Uterus (tissue), 4 donors: Measurements from ENCODE around the gene HCN2. TPM values are rescaled to one million over a fixed set of nuclear protein-coding genes. Genes with fewer than 3 reads are reported as not detected.

Source experiments
- DNase-seq, 2 donors: peaks; one replicate each; pipeline ENCODE4 v3.0.0-alpha.2; 2019 to 2020
- H3K27ac ChIP-seq, 2 donors: fragments of 200-600 bp; sonication (generic); 1 replicate in 1 of 2; 2 replicates in 1 of 2; pipeline ENCODE4 v1.5.1; 2016 to 2018
- H3K27me3 ChIP-seq, 2 donors: fragments of 200-600 bp; sonication (generic); one replicate each; pipeline ENCODE4 v1.5.1; 2018 to 2019; ENCODE audit warnings: control low read depth in 1 of 2
- H3K36me3 ChIP-seq, 2 donors: fragments of 200-600 bp; sonication (generic); one replicate each; pipeline ENCODE4 v1.5.1; 2019; ENCODE audit warnings: control low read depth in 1 of 2
- H3K4me1 ChIP-seq, 2 donors: fragments of 200-600 bp; sonication (generic); one replicate each; pipeline ENCODE4 v1.5.1; 2018 to 2019; ENCODE audit warnings: control low read depth in 1 of 2
- H3K4me3 ChIP-seq, 2 donors: fragments of 200-600 bp; sonication (generic); 1 replicate in 1 of 2; 2 replicates in 1 of 2; pipeline ENCODE4 v1.5.1; 2018 to 2019; ENCODE audit warnings: mild to moderate bottlenecking in 1 of 2
- H3K9me3 ChIP-seq, 2 donors: fragments of 200-600 bp; sonication (generic); one replicate each; pipeline ENCODE4 v1.5.1; 2019; ENCODE audit warnings: control low read depth in 1 of 2
- CTCF ChIP-seq, 4 experiments: fragments of 200-600 bp in 2 of 4; fragments of 450-650 bp in 2 of 4; sonication (generic) in 2 of 4; IDR thresholded peaks; one replicate each; pipeline ENCODE4 v1.5.1; 2016 to 2019; ENCODE audit warnings: antibody characterized with exemption in 4 of 4, mild to moderate bottlenecking in 2 of 4, moderate library complexity in 1 of 4
- POLR2A ChIP-seq, 2 donors: fragments of 450-650 bp; IDR thresholded peaks; one replicate each; pipeline ENCODE4 v1.6.1; 2016; ENCODE audit warnings: antibody characterized with exemption in 2 of 2, mild to moderate bottlenecking in 1 of 2, moderate library complexity in 1 of 2
- intact Hi-C: fragments of 100-400 bp; cut with DNase I; formaldehyde crosslinking; loops from one replicate; pipeline ENCODE4 v1.15.1; 2023; ENCODE audit warnings: low total_unique reads
- total RNA-seq, 4 donors: library from RNA; depleted of rRNA in 3 of 4; stranded (reverse); fragments of >200 nt in 3 of 4; gene quantifications; one replicate each; pipeline versions ENCODE4 v1.1.0 to v1.2.4, GENCODE V29; 2014 to 2023
- donor health status: DM: yes; HTN: yes; CAD: no.

HCN2 gene
- total RNA-seq, 4 donors from 2014 or later, result 0.83 TPM; not detected in 3

GRCh38 chr19:595326-596262, 5.9 kb downstream of the HCN2 start:
- no peaks in the 10 kb centered on the region for H3K9me3 ChIP-seq
- TF ChIP-seq CTCF (IDR thresholded peaks at IDR 0.05) (no peak), POLR2A (IDR thresholded peaks at IDR 0.05) (no peak)
- H3K4me3 ChIP-seq, result no peak overlapping the region
- H3K36me3 ChIP-seq, result no peaks in the 10 kb centered on the region
- peaks cover 6 to 15% of the 10 kb centered on the region in 2 donors for H3K27me3 ChIP-seq
- H3K4me1 ChIP-seq, result peaks cover 0 to 5% of the 10 kb centered on the region in 2 donors
- H3K27ac ChIP-seq, result no peak overlapping the region
- intact Hi-C loops, result no loop called here
- no peak for DNase-seq

GRCh38 chr19:596263-596655, 6.6 kb downstream of the HCN2 start:
- peaks cover 3 to 8% of the 10 kb centered on the region in 2 donors for H3K27me3 ChIP-seq
- H3K9me3 ChIP-seq, result no peaks in the 10 kb centered on the region
- DNase-seq, result no peak
- no peaks in the 10 kb centered on the region for H3K4me1 ChIP-seq
- TF ChIP-seq POLR2A (IDR thresholded peaks at IDR 0.05) (no peak), CTCF (IDR thresholded peaks at IDR 0.05) (no peak)
- no peak overlapping the region for H3K27ac ChIP-seq
- intact Hi-C loops, result no loop called here
- no peaks in the 10 kb centered on the region for H3K36me3 ChIP-seq
- no peak overlapping the region for H3K4me3 ChIP-seq

- TF ChIP-seq POLR2A (IDR thresholded peaks at IDR 0.05), result no peak
- TF ChIP-seq CTCF (IDR thresholded peaks at IDR 0.05), result no peak
- Histone ChIP-seq H3K9me3 (no peaks in the 10 kb centered on the region), H3K27me3 (no peaks in the 10 kb centered on the region), H3K27ac (no peak overlapping the region), H3K36me3 (no peaks in the 10 kb centered on the region), H3K4me1 (no peaks in the 10 kb centered on the region), H3K4me3 (no peak overlapping the region)
- intact Hi-C loops, result no loop called here
- no peak for DNase-seq
Observed at GRCh38 chr19:597406-598315, 8.0 kb downstream of the HCN2 start.

- Histone ChIP-seq H3K4me3 (no peak overlapping the region), H3K4me1 (no peaks in the 10 kb centered on the region), H3K36me3 (no peaks in the 10 kb centered on the region), H3K27me3 (no peaks in the 10 kb centered on the region), H3K27ac (no peak overlapping the region), H3K9me3 (no peaks in the 10 kb centered on the region)
- intact Hi-C loops, result no loop called here
- no peak for TF ChIP-seq POLR2A (IDR thresholded peaks at IDR 0.05)
- TF ChIP-seq CTCF (IDR thresholded peaks at IDR 0.05), result no peak
- DNase-seq, result no peak
Observed at GRCh38 chr19:601310-601709, 11.6 kb downstream of the HCN2 start.
